Testis (tissue), 2 donors: ENCODE data around the gene CDC20.

Experiments used
- CTCF ChIP-seq, 3 experiments: fragments of 450-650 bp in 2 of 3; fragments of 200-600 bp in 1 of 3; sonication (generic) in 1 of 3; IDR thresholded peaks; one replicate each; pipeline ENCODE4 v1.5.1; 2016 to 2019; ENCODE audit warnings: antibody characterized with exemption in 3 of 3, mild to moderate bottlenecking in 2 of 3, moderate library complexity in 1 of 3
- POLR2A ChIP-seq: fragments of 450-650 bp; IDR thresholded peaks from one replicate; pipeline ENCODE4 v1.6.1; 2017; ENCODE audit warnings: antibody characterized with exemption, mild to moderate bottlenecking, moderate library complexity

- TF ChIP-seq CTCF (IDR thresholded peaks at IDR 0.05) (no peak), POLR2A (no peak)
These were observed 39.5 kb upstream of the CDC20 start for GRCh38 chr1:43319288-43319687.
